ENCODE measurements around the gene OBSCN.

DNA sequence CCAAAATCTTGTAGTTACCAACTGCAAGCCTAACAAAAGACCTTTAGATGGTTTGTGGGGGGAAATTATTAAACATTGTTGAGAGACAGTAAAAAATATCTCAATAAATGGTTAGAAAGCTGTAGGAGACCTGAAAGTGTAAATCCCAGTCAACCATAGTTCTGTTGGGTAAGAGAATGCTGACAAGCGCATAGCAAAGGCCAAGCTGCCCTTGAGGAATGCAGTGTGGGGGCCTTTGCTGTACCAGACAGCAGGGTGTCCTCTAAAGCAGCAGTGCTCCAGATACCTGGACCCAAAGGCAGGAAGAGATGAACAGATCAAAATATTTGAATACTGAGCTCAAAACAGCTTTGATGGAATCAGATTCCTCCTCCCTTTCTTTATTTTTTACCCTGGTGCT is 54.6 kb downstream of the OBSCN start:
- TF ChIP-seq SIN3A (IDR thresholded peaks at IDR 0.05; ENCODE audit: borderline replicate concordance, insufficient read depth, low read length) (no peak), POLR2AphosphoS5 (IDR thresholded peaks at IDR 0.05; ENCODE audit: low read depth, low read length) (no peak), TAF1 (IDR thresholded peaks at IDR 0.05; ENCODE audit: borderline replicate concordance, insufficient read depth, low read length) (no peak), FOXP2 (optimal IDR thresholded peaks at IDR 0.05; ENCODE audit: borderline replicate concordance, extremely low read depth, extremely low read length, insufficient read depth) (no peak)
- TF ChIP-seq, protein P1, sequence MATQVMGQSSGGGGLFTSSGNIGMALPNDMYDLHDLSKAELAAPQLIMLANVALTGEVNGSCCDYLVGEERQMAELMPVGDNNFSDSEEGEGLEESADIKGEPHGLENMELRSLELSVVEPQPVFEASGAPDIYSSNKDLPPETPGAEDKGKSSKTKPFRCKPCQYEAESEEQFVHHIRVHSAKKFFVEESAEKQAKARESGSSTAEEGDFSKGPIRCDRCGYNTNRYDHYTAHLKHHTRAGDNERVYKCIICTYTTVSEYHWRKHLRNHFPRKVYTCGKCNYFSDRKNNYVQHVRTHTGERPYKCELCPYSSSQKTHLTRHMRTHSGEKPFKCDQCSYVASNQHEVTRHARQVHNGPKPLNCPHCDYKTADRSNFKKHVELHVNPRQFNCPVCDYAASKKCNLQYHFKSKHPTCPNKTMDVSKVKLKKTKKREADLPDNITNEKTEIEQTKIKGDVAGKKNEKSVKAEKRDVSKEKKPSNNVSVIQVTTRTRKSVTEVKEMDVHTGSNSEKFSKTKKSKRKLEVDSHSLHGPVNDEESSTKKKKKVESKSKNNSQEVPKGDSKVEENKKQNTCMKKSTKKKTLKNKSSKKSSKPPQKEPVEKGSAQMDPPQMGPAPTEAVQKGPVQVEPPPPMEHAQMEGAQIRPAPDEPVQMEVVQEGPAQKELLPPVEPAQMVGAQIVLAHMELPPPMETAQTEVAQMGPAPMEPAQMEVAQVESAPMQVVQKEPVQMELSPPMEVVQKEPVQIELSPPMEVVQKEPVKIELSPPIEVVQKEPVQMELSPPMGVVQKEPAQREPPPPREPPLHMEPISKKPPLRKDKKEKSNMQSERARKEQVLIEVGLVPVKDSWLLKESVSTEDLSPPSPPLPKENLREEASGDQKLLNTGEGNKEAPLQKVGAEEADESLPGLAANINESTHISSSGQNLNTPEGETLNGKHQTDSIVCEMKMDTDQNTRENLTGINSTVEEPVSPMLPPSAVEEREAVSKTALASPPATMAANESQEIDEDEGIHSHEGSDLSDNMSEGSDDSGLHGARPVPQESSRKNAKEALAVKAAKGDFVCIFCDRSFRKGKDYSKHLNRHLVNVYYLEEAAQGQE (IDR thresholded peaks at IDR 0.05; ENCODE audit: insufficient read depth in 1 of 2, low read depth in 2 of 2, low read length in 2 of 2): no peak
